Activated CD8-positive, alpha-beta memory T cell treated with anti-CD3 and anti-CD28 coated beads, Interleukin-2, amount 50 U/mL, for 4 hours (primary cell): ENCODE results near the gene ZP3.
"Not testable (repeated sequence)": the region's sequence is repeated elsewhere in the genome, so short reads cannot be mapped to it uniquely, and the experiment has no call there.

Experiments used
- DNase-seq: peaks from one replicate; pipeline ENCODE4 v3.0.0-alpha.2; 2020

Gene ZP3

GRCh38 chr7:76407718-76408117 lies 17.0 kb upstream of the ZP3 start:
- no peak for DNase-seq

- DNase-seq = no peak
These were observed 16.6 kb upstream of the ZP3 start for GRCh38 chr7:76408121-76408560.

GRCh38 chr7:76409537-76409936 lies 15.2 kb upstream of the ZP3 start, which contains the start of gene SSC4D:
Gene SSC4D, minus strand, starts transcription at chr7:76409697. Its CDS starts 5,258 bp downstream, at chr7:76404439.
- DNase-seq = no peak

GRCh38 chr7:76411626-76412025 lies 13.1 kb upstream of the ZP3 start:
- no peak for DNase-seq

GRCh38 chr7:76412249-76412648 lies 12.5 kb upstream of the ZP3 start:
- DNase-seq = no peak

GRCh38 chr7:76417654-76418310 lies 7.0 kb upstream of the ZP3 start:
- not testable (repeated sequence) for DNase-seq

GRCh38 chr7:76421097-76421496 lies 3.7 kb upstream of the ZP3 start:
- DNase-seq = not testable (repeated sequence)

GRCh38 chr7:76423666-76424412 lies 911 bp upstream of the ZP3 start:
- no peak for DNase-seq

GRCh38 chr7:76425156-76425555 lies 406 bp downstream of the ZP3 start:
- DNase-seq = no peak

GRCh38 chr7:76425558-76425957 lies 808 bp downstream of the ZP3 start:
- not testable (repeated sequence) for DNase-seq

GRCh38 chr7:76426246-76426645 lies 1.5 kb downstream of the ZP3 start:
- no peak for DNase-seq

GRCh38 chr7:76427635-76428034 lies 2.9 kb downstream of the ZP3 start:
- DNase-seq = no peak

- DNase-seq = no peak
These were observed 3.5 kb downstream of the ZP3 start for GRCh38 chr7:76428149-76428823.

GRCh38 chr7:76428868-76429805 lies 4.4 kb downstream of the ZP3 start:
- DNase-seq = no peak

GRCh38 chr7:76430211-76430610 lies 5.5 kb downstream of the ZP3 start:
- no peak for DNase-seq

GRCh38 chr7:76430836-76431235 lies 6.1 kb downstream of the ZP3 start:
- no peak for DNase-seq

GRCh38 chr7:76437873-76438272 lies 13.1 kb downstream of the ZP3 start:
- peak; percentile 54 for DNase-seq

GRCh38 chr7:76439120-76439888 lies 14.6 kb downstream of the ZP3 start:
- not testable (repeated sequence) for DNase-seq

GRCh38 chr7:76440404-76440803 lies 15.7 kb downstream of the ZP3 start:
- not testable (repeated sequence) for DNase-seq

- DNase-seq = not testable (repeated sequence)
These were observed 17.0 kb downstream of the ZP3 start for GRCh38 chr7:76441792-76442191.

GRCh38 chr7:76442664-76443446 lies 18.1 kb downstream of the ZP3 start:
- not testable (repeated sequence) for DNase-seq
